SK-N-SH treated with all-trans-retinoic acid at 6 μM for 48 hours (cell line): ENCODE results near the gene UBE3C.

ENCODE experiments used
- ARNTL ChIP-seq: fragments of 450-650 bp; formaldehyde crosslinking; IDR thresholded peaks from 2 replicates; pipeline ENCODE4 v1.5.0; 2020; ENCODE audit warnings: low read depth, mild to moderate bottlenecking, moderate library complexity, borderline replicate concordance
- ESRRG ChIP-seq: fragments of 250-450 bp; sonication (Bioruptor Pico); IDR thresholded peaks from 2 replicates; pipeline ENCODE4 v1.6.1; 2021; ENCODE audit warnings: mild to moderate bottlenecking
- PPARA ChIP-seq: fragments of 250-450 bp; sonication (Bioruptor Pico); IDR thresholded peaks from 2 replicates; pipeline ENCODE4 v1.5.0; 2020; ENCODE audit warnings: mild to moderate bottlenecking, borderline replicate concordance
- RARB ChIP-seq: fragments of 250-450 bp; sonication (Bioruptor Pico); IDR thresholded peaks from 2 replicates; pipeline ENCODE4 v1.8.0; 2021; ENCODE audit warnings: mild to moderate bottlenecking, moderate library complexity
- SNAI2 ChIP-seq: fragments of 250-450 bp; sonication (Bioruptor Pico); IDR thresholded peaks from 2 replicates; pipeline ENCODE4 v1.5.0; 2020; ENCODE audit warnings: mild to moderate bottlenecking, moderate library complexity
- TCF4 ChIP-seq: fragments of 250-450 bp; sonication (Bioruptor Pico); IDR thresholded peaks from 2 replicates; pipeline ENCODE4 v1.8.0; 2021; ENCODE audit warnings: mild to moderate bottlenecking, moderate library complexity, borderline replicate concordance
- ZFP30 ChIP-seq: fragments of 450-650 bp; formaldehyde crosslinking; IDR thresholded peaks from 2 replicates; pipeline ENCODE4 v1.5.0; 2022; ENCODE audit warnings: mild to moderate bottlenecking, moderate library complexity
- ZNF565 ChIP-seq: fragments of 450-650 bp; formaldehyde crosslinking; conservative IDR thresholded peaks from 2 replicates; pipeline ENCODE4 v1.5.0; 2020; ENCODE audit warnings: low read depth, mild to moderate bottlenecking, moderate library complexity
- ZNF70 ChIP-seq: fragments of 450-650 bp; formaldehyde crosslinking; IDR thresholded peaks from 2 replicates; pipeline ENCODE4 v1.5.0; 2020; ENCODE audit warnings: mild to moderate bottlenecking, moderate library complexity
- TF ChIP-seq, protein P1 (sequence below): fragments of 250-450 bp; sonication (Bioruptor Pico); IDR thresholded peaks from 2 replicates; pipeline ENCODE4 v1.8.0; 2020; ENCODE audit warnings: mild to moderate bottlenecking, moderate library complexity, borderline replicate concordance
- TF ChIP-seq, protein P2 (sequence below): fragments of 250-450 bp; sonication (Bioruptor Pico); IDR thresholded peaks from 2 replicates; pipeline ENCODE4 v1.5.1; 2020; ENCODE audit warnings: low read depth, mild to moderate bottlenecking, moderate library complexity
- TF ChIP-seq, protein P3 (sequence below): fragments of 250-450 bp; sonication (Bioruptor Pico); IDR thresholded peaks from 2 replicates; pipeline ENCODE4 v1.8.0; 2021; ENCODE audit warnings: low read depth, mild to moderate bottlenecking, moderate library complexity, borderline replicate concordance

DNA sequence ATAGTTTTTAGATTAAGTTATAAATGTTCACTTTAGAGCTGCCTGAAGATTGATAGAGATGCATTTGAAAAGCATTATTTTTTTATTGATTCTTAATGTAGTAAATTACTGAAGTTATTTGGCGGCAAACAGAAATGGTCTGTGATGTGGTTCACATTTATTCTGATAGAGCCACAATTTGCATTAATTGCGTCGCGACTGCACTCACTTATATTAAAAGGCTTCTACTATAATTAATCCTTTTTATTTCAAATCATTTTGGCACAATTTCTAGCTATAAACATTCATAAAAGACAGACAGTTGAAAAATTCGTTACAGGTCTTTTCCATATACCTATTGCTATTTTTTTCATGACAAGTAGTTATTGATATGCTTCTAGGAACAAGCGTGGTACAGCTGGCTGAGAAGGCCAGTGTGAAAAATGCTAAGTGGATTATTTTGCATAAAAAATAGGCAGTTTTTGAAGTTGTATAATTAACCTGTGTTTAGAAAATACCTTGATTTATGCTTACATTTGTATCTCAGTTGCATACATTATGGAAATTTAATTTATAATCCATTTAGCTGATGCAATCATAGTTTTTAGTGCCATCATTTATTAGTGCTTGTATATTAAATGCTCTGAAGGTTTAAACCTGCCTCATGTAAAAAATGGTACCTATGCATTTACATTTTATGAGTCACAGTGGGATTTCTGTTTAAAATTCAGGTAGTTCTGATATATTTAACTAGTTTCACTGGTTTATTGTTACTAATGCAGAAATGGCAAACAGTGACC lies 106.0 kb downstream of the UBE3C start:
- TF ChIP-seq, protein P1, sequence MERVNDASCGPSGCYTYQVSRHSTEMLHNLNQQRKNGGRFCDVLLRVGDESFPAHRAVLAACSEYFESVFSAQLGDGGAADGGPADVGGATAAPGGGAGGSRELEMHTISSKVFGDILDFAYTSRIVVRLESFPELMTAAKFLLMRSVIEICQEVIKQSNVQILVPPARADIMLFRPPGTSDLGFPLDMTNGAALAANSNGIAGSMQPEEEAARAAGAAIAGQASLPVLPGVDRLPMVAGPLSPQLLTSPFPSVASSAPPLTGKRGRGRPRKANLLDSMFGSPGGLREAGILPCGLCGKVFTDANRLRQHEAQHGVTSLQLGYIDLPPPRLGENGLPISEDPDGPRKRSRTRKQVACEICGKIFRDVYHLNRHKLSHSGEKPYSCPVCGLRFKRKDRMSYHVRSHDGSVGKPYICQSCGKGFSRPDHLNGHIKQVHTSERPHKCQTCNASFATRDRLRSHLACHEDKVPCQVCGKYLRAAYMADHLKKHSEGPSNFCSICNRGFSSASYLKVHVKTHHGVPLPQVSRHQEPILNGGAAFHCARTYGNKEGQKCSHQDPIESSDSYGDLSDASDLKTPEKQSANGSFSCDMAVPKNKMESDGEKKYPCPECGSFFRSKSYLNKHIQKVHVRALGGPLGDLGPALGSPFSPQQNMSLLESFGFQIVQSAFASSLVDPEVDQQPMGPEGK = no peak
- TF ChIP-seq RARB (no peak), ZNF70 (CRISPR knock-in tag) (no peak), PPARA (CRISPR knock-in tag) (no peak), ESRRG (CRISPR knock-in tag) (no peak), ZFP30 (CRISPR knock-in tag) (no peak), TCF4 (no peak), ARNTL (CRISPR knock-in tag) (no peak), ZNF565 (no peak), SNAI2 (CRISPR knock-in tag) (no peak)
- TF ChIP-seq, protein P2, sequence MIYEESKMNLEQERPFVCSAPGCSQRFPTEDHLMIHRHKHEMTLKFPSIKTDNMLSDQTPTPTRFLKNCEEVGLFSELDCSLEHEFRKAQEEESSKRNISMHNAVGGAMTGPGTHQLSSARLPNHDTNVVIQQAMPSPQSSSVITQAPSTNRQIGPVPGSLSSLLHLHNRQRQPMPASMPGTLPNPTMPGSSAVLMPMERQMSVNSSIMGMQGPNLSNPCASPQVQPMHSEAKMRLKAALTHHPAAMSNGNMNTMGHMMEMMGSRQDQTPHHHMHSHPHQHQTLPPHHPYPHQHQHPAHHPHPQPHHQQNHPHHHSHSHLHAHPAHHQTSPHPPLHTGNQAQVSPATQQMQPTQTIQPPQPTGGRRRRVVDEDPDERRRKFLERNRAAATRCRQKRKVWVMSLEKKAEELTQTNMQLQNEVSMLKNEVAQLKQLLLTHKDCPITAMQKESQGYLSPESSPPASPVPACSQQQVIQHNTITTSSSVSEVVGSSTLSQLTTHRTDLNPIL (CRISPR knock-in tag) = no peak
- TF ChIP-seq, protein P3, sequence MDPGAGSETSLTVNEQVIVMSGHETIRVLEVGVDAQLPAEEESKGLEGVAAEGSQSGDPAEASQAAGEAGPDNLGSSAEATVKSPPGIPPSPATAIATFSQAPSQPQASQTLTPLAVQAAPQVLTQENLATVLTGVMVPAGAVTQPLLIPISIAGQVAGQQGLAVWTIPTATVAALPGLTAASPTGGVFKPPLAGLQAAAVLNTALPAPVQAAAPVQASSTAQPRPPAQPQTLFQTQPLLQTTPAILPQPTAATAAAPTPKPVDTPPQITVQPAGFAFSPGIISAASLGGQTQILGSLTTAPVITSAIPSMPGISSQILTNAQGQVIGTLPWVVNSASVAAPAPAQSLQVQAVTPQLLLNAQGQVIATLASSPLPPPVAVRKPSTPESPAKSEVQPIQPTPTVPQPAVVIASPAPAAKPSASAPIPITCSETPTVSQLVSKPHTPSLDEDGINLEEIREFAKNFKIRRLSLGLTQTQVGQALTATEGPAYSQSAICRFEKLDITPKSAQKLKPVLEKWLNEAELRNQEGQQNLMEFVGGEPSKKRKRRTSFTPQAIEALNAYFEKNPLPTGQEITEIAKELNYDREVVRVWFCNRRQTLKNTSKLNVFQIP = no peak
